ENCODE data around the gene TBC1D13.

TBC1D13 gene

GRCh38 chr9:128818839-128819715, 32.0 kb downstream of the TBC1D13 start:
- DNase-seq (ENCODE audit: low read depth, low spot score): no peak
- H3K27ac ChIP-seq: peak overlapping the region; percentile 57

- no peak for DNase-seq (ENCODE audit: low read depth, low spot score)
- H3K27ac ChIP-seq: no peak overlapping the region
Observed at GRCh38 chr9:128819716-128820664, 32.9 kb downstream of the TBC1D13 start.

- no peak overlapping the region for H3K27ac ChIP-seq
- DNase-seq (ENCODE audit: low read depth, low spot score): no peak
Observed at GRCh38 chr9:128820665-128821583, 33.9 kb downstream of the TBC1D13 start.

- DNase-seq (ENCODE audit: low read depth, low spot score): no peak
- no peak overlapping the region for H3K27ac ChIP-seq
Observed at GRCh38 chr9:128821584-128822406, 34.7 kb downstream of the TBC1D13 start.

- no peak overlapping the region for H3K27ac ChIP-seq
- no peak for DNase-seq (ENCODE audit: low read depth, low spot score)
Observed at GRCh38 chr9:128822407-128823042, 35.5 kb downstream of the TBC1D13 start.

- no peak for DNase-seq (ENCODE audit: low read depth, low spot score)
- H3K27ac ChIP-seq: no peak overlapping the region
Observed at GRCh38 chr9:128823362-128823902, 36.4 kb downstream of the TBC1D13 start.

GRCh38 chr9:128823903-128824406, 36.9 kb downstream of the TBC1D13 start:
- H3K27ac ChIP-seq: no peak overlapping the region
- DNase-seq (ENCODE audit: low read depth, low spot score): no peak

GRCh38 chr9:128824911-128825310, 37.9 kb downstream of the TBC1D13 start:
- H3K27ac ChIP-seq: no peak overlapping the region
- DNase-seq (ENCODE audit: low read depth, low spot score): no peak

GRCh38 chr9:128825923-128826700, 39.1 kb downstream of the TBC1D13 start:
- H3K27ac ChIP-seq: no peak overlapping the region
- DNase-seq (ENCODE audit: low read depth, low spot score): no peak

- no peak overlapping the region for H3K27ac ChIP-seq
Observed at GRCh38 chr9:128828267-128828666, 41.2 kb downstream of the TBC1D13 start.

GRCh38 chr9:128828719-128829452, 41.8 kb downstream of the TBC1D13 start:
- no peak for DNase-seq (ENCODE audit: low read depth, low spot score)
- H3K27ac ChIP-seq: peak overlapping the region; percentile 35

More at GRCh38 chr9:128828267-128828666, 41.2 kb downstream of the TBC1D13 start:
- DNase-seq (ENCODE audit: low read depth, low spot score): no peak

- peak; percentile 40 for DNase-seq (ENCODE audit: low read depth, low spot score)
- peak within 1 kb of the TSS; percentile 35 for H3K27ac ChIP-seq
Observed at GRCh38 chr9:128829477-128830251, 42.6 kb downstream of the TBC1D13 start, which contains the start of gene SPOUT1. SPOUT1 (minus strand) TSS chr9:128829794; CDS start chr9:128829780, 14 bp downstream.

GRCh38 chr9:128833696-128834095, 46.6 kb downstream of the TBC1D13 start:
- no peak for DNase-seq (ENCODE audit: low read depth, low spot score)
- H3K27ac ChIP-seq: no peak overlapping the region

- no peak for DNase-seq (ENCODE audit: low read depth, low spot score)
Observed at GRCh38 chr9:128835246-128836210, 48.5 kb downstream of the TBC1D13 start.

More at GRCh38 chr9:128835246-128836210, 48.5 kb downstream of the TBC1D13 start:
- no peak overlapping the region for H3K27ac ChIP-seq

Measured in epithelial cell of prostate (primary cell).